NCI-H1436 treated with DMSO at 0.1 percent for 48 hours (cell line): Measurements from ENCODE around the gene NSUN6.

Experiments
- DNase-seq: peaks from one replicate; lab custom pipeline; 2025; lab: John Stamatoyannopoulos, UW

NSUN6 gene

GRCh38 chr10:18561861-18562551, 89.4 kb downstream of the NSUN6 start:
- DNase-seq, result no peak

DNA sequence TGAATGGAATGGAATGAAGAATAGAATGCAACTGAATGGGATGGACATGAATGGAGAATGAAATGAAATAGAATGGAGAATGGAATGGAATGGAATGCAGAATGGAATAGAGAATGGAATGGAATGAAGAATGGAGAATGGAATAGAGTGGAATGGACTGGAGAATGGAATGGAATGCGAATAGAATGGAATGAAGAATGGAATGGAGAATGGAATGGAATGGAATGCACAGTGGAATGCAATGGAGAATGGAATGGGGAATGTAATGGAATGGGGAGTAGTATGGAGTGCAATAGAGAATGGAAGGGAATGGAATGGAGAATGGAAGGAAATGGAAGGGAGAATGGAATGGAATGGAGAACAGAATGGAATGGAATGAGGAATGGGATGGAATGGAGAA, 93.4 kb downstream of the NSUN6 start:
- DNase-seq, result no peak

DNA sequence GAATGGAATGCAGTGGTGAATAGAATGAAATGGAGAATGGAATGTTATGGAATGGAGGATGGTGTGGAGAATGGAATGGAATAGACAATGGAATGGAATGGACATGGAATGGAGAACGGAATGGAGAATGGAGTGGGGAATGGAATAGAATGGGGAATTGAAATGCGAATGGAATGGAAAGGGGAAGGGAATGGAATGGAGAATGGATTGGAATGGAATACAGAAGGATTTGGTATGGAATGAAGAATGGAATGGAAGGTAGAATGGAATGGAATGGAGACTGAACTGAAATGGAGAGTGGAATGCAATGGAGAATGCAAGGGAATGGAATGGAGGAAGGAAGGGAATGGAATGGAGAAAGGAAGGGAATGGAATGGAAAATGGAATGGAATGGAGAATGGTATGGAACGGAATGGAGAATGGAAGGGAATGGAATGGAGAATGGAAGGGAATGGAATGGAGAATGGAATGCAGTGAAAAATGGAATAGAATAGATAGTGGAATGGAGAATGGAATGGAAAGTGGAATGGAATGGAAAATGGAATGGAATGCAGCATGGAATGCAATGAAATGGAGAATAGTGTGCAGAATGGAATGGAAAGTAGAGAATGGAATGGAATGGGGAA, 94.8 kb downstream of the NSUN6 start:
- no peak for DNase-seq

- DNase-seq, result no peak
Measured at GRCh38 chr10:18554479-18554878, 96.9 kb downstream of the NSUN6 start.

DNA sequence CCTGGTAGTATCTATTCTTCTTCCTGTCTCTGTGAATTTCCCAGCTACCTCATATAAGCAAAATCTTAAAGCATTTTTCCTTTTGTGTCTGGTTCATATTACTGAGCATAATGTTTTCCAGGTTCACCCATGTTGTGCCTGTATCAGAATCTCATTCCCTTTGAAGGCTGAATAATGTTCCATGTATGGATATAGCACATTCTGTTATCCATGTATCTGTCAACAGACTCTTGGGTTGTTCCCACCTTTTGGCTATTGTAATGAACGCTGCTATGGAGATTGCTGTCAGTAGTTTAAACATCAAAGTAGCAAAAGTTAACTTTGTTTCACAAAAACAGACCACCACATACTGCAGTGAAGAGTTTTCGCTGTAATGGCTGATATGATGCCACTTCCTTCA, 99.9 kb downstream of the NSUN6 start:
- DNase-seq, result no peak

DNA sequence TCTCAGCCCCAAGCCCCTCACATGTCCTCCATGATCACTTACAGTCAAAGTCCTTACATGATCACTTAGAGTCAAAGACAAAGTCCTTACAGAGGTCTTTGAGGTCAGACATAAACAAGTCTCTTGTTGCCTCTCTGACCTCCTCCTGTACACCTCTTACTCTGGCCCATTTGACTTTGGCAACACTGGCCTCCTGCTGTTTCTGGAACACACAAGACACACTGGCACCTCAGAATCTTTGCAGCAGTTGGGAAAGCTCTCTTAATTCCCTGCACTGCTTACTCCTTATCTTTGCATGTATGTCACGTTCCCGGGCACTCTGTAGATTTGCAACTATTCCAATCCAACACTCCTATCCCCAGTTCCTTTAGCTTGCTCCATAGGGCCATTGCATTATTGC, 102.3 kb downstream of the NSUN6 start:
- no peak for DNase-seq

DNA sequence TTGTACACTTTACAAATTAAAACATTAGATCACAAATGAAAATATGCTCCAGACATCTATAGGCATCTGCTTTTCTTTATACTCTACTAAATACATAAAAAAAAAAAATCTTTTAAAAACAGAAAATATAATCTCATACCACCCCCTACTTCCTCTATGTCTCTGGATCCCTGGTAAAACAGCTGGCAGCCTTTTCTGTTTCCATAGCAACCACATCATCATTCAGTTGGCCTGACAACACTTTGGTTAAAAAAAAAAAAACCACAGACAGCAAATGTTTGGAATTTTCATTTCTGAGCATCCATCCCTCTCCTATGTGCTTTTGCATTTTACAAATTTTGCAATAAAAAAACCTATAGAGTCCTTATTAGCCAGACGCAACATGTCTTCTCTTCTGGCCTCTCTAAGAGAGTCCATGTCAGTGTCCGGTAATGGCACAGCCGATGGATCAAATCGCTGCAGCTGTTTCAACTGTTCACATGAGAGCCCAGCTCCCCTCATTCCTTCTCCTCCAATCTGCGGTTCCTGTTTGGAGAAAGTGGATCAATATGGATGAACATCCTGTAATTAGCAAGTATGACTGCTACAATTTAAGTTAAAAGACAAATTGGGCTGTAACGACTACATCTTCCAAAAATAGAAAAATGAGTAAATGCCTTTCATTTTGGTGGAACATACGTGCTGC, 105.6 kb downstream of the NSUN6 start:
- DNase-seq, result no peak

DNA sequence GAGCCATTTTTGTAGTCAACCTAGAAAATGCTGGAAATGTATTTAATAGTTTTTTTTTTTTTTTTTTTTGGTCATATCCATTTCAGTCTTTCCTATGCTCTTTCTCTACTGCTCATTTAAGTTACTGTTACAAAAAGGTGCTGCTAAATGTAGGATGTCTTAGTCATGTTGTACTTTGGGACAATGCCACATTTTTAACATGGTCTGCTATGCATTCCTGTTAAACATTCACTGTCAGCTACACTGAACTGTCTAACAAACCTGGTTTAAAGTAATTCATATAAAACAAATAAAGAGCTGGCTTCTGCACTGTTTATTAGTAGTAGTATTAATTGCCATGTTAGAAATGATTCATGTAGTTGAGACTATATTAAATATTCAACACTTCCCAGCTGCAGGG, 108.6 kb downstream of the NSUN6 start:
- no peak for DNase-seq

- DNase-seq, result no peak
Measured at GRCh38 chr10:18540195-18540594, 111.2 kb downstream of the NSUN6 start.

DNA sequence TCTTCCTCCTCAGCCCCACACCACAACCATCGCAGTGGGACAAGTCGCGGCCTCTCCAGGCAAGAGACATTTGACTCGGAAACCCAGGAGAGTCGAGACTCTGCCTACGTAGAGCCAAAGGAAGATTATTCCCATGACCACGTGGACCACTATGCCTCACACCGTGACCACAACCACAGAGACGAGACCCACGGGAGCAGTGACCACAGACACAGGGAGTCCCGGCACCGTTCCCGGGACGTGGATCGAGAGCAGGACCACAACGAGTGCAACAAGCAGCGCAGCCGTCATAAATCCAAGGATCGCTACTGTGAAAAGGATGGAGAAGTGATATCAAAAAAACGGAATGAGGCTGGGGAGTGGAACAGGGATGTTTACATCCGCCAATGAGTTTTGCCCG, 112.1 kb downstream of the NSUN6 start:
- no peak for DNase-seq

GRCh38 chr10:18533896-18534295, 117.5 kb downstream of the NSUN6 start:
- no peak for DNase-seq

- no peak for DNase-seq
Measured at GRCh38 chr10:18532881-18533535, 118.4 kb downstream of the NSUN6 start.

GRCh38 chr10:18528292-18528691, 123.1 kb downstream of the NSUN6 start:
- no peak for DNase-seq

- DNase-seq, result no peak
Measured at GRCh38 chr10:18527687-18528086, 123.7 kb downstream of the NSUN6 start.

GRCh38 chr10:18523858-18524257, 127.5 kb downstream of the NSUN6 start:
- DNase-seq, result no peak

DNA sequence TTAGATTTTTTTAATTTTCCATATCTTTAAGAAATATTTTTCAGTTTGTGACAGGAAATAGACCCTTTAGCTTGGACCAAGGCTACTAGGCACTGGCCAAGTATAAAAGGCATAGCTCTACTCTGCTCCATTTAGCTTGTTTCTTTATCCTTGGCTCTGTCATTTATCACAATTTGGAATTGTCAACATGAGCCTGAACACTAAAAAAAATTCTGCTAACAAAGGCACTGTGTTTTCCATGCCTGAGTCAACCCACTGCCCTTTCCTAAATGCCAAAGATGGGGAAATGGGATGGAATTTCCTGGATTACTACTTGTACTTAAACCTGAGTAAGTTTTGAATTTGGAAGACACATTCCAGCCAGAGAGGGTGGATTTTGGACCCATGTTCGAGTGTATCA, 128.4 kb downstream of the NSUN6 start:
- DNase-seq, result no peak

DNA sequence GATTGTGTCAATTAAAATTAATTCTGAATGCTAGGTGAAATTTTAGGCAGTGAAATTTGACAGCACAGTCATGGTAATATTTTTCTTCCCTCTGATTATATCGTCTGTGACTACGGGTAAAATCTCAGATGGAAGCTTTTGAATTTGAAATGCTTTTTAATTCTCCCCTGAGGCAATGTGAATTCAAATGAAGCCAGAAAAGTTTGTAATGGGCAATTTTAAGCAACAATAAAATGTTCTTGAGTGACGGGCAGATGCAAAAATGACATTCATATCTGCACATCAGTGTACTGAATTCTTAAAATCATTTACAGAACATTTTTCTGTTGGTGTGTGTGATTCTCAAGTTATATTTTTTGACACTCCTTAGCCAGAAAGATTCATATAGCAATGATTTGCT, 134.5 kb downstream of the NSUN6 start:
- no peak for DNase-seq

DNA sequence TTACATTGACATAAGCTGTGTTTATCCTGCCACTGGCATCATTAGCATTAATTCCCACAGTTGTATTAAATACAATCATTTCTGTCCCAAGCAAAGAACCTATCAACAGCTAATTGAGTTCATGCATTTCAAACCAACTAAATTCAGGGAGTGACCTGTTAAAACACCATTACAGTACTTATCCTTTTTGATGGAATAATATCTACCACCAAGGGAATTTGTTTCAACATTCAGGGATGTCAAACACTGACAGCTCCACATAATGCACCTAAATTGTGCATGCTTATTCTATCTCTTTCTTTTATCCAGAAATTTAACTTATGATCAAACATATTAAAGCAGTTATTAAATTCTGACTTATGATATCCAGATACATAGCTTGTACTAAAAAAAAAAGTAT, 136.8 kb downstream of the NSUN6 start:
- no peak for DNase-seq

- no peak for DNase-seq
Measured at GRCh38 chr10:18508587-18508986, 142.8 kb downstream of the NSUN6 start.

DNA sequence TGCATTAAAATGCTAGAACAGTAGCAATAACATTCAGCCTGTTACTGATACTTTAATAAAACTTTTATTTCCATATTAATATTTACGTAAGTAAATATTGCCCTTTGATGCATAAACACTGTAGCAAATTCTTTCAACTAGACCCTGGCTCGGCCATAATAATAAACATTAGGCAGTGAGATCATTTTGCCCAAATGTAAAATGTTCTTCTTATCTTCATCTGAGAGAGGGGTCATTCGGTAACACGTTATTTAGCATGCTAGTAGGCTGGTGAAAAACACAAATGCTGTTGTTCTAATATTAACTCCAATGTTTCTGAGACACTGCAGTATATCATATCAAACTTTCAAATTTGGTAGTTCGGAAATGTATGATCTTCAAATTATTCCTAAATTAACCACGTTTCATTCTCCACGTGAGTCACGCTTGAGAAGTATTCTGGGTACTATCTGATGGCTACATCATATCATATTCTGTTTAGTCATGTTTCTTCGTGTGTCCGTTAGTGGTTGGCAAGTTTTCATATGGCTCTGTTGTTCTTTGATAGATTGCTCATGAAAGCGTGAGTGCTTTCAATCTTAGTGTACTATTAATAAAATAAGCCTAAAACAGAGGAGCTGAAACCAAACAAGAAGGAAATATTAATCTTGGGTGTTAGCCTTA, 145.8 kb downstream of the NSUN6 start:
- no peak for DNase-seq

- no peak for DNase-seq
Measured at GRCh38 chr10:18504161-18504560, 147.2 kb downstream of the NSUN6 start.

- DNase-seq, result no peak
Measured at GRCh38 chr10:18501629-18502028, 149.8 kb downstream of the NSUN6 start.
